Esophagus (tissue), 2 donors: ENCODE data around the gene NCAN. TPM values are rescaled to one million over a fixed set of nuclear protein-coding genes. Genes with fewer than 3 reads are reported as not detected.
A peak's percentile ranks its signal among the peaks of the same experiment; 100 is the strongest.

ENCODE experiments used
- H3K27ac ChIP-seq, 2 donors: one replicate each; pipeline ENCODE4 v1.5.1; 2013; ENCODE audit warnings: low read depth in 2 of 2, mild to moderate bottlenecking in 2 of 2, inconsistent platforms in 1 of 2, low read length in 1 of 2, moderate library complexity in 1 of 2
- H3K27me3 ChIP-seq, 2 donors: one replicate each; pipeline ENCODE4 v1.6.1; 2013; ENCODE audit warnings: low read length in 2 of 2, control low read depth in 1 of 2, mild to moderate bottlenecking in 1 of 2; ENCODE audit not compliant: insufficient read depth in 2 of 2, control insufficient read depth in 1 of 2
- H3K36me3 ChIP-seq, 2 donors: one replicate each; pipeline ENCODE4 v1.6.1; 2013; ENCODE audit warnings: low read length in 1 of 2; ENCODE audit not compliant: control insufficient read depth in 2 of 2, insufficient read depth in 2 of 2
- H3K4me1 ChIP-seq, 2 donors: one replicate each; pipeline ENCODE4 v1.6.1; 2013; ENCODE audit warnings: low read length in 1 of 2; ENCODE audit not compliant: control insufficient read depth in 2 of 2, insufficient read depth in 2 of 2
- H3K4me3 ChIP-seq, 2 donors: one replicate each; pipeline ENCODE4 v1.5.1; 2013; ENCODE audit warnings: low read length in 2 of 2, mild to moderate bottlenecking in 2 of 2, low read depth in 1 of 2, moderate library complexity in 1 of 2
- H3K9me3 ChIP-seq, 2 donors: one replicate each; pipeline ENCODE4 v1.6.1; 2013; ENCODE audit warnings: mild to moderate bottlenecking in 2 of 2, low read depth in 1 of 2, low read length in 1 of 2, moderate library complexity in 1 of 2; ENCODE audit not compliant: control insufficient read depth in 2 of 2, insufficient read depth in 1 of 2
- WGBS, 2 donors: extraction: QIAGEN DNeasy Blood & Tissue Kit; methylation state at CpG; one replicate each; pipeline ENCODE4 v1.1.7; 2013; 5-methylcytosine and 5-hydroxymethylcytosine counted together
- polyA plus RNA-seq, 2 donors: library from polyadenylated mRNA; stranded (reverse); fragments of 200-250 nt; gene quantifications; one replicate each; pipeline ENCODE4 v1.2.3, GENCODE V29; 2013
- donor health status: healthy with polysubstance abuse.
- donor health status: Bipolar disorder and iron deficiency.

Gene NCAN
- under 1 TPM; 0.01 to 0.02 TPM for polyA plus RNA-seq

- H3K36me3 ChIP-seq = no peaks in the 10 kb centered on the region
- peaks cover 0 to 9% of the 10 kb centered on the region in 2 donors for H3K9me3 ChIP-seq
- H3K4me3 ChIP-seq = no peak within 1 kb of the TSS
- no peak within 1 kb of the TSS for H3K27ac ChIP-seq
- WGBS, 2 donors = 9 to 11% methylated on average over 54 of the region's 54 CpGs
- peaks cover 0 to 2% of the 10 kb centered on the region in 2 donors for H3K4me1 ChIP-seq
- peaks cover 0 to 20% of the 10 kb centered on the region in 2 donors for H3K27me3 ChIP-seq
Measured at GRCh38 chr19:19211499-19212420, at the start of gene NCAN. TSS of gene NCAN (plus strand) at chr19:19211958. CDS start at chr19:19216954, 4,996 bp downstream.

GRCh38 chr19:19162495-19162894 lies 49.3 kb upstream of the NCAN start:
- WGBS, 2 donors = 88 to 89% methylated on average over 7 of the region's 7 CpGs
- Histone ChIP-seq H3K4me3 (no peak overlapping the region), H3K27ac (no peak overlapping the region), H3K9me3 (no peaks in the 10 kb centered on the region), H3K4me1 (no peaks in the 10 kb centered on the region), H3K27me3 (no peaks in the 10 kb centered on the region), H3K36me3 (no peaks in the 10 kb centered on the region)

- no peaks in the 10 kb centered on the region for H3K36me3 ChIP-seq
- no peaks in the 10 kb centered on the region for H3K9me3 ChIP-seq
- 94 to 98% methylated on average over 1 of the region's 1 CpG for WGBS, 2 donors
- H3K4me1 ChIP-seq = peaks cover 2 to 6% of the 10 kb centered on the region in 2 donors
- H3K4me3 ChIP-seq = no peak overlapping the region
- no peak overlapping the region for H3K27ac ChIP-seq
- H3K27me3 ChIP-seq = no peaks in the 10 kb centered on the region
Measured at GRCh38 chr19:19165396-19165795, 46.4 kb upstream of the NCAN start.

GRCh38 chr19:19167612-19168011 lies 44.1 kb upstream of the NCAN start:
- Histone ChIP-seq H3K27me3 (no peaks in the 10 kb centered on the region), H3K36me3 (no peaks in the 10 kb centered on the region), H3K27ac (no peak overlapping the region), H3K9me3 (no peaks in the 10 kb centered on the region), H3K4me1 (peaks cover 2 to 6% of the 10 kb centered on the region in 2 donors), H3K4me3 (no peak overlapping the region)
- 86 to 87% methylated on average over 3 of the region's 3 CpGs for WGBS, 2 donors

GRCh38 chr19:19169236-19170052 lies 42.3 kb upstream of the NCAN start:
- Histone ChIP-seq H3K27ac (no peak overlapping the region), H3K27me3 (no peaks in the 10 kb centered on the region), H3K4me1 (peaks cover 2 to 6% of the 10 kb centered on the region in 2 donors), H3K36me3 (no peaks in the 10 kb centered on the region), H3K4me3 (peak overlapping the region in 1 of 2 donors; percentile 12), H3K9me3 (no peaks in the 10 kb centered on the region)
- 75 to 81% methylated on average over 9 of the region's 9 CpGs for WGBS, 2 donors

- 15 to 16% methylated on average over 56 of the region's 56 CpGs for WGBS, 2 donors
- peak within 1 kb of the TSS in 1 of 2 donors; percentile 12 for H3K4me3 ChIP-seq
Measured at GRCh38 chr19:19170053-19170872, 41.5 kb upstream of the NCAN start, which contains the start of gene MEF2B. TSS of gene MEF2B (minus strand) at chr19:19170263. CDS start at chr19:19150735, 19,528 bp downstream.

GRCh38 chr19:19170873-19171672 lies 40.7 kb upstream of the NCAN start:
- no peak overlapping the region for H3K27ac ChIP-seq

More at GRCh38 chr19:19170053-19170872, 41.5 kb upstream of the NCAN start, which contains the start of gene MEF2B:
- H3K9me3 ChIP-seq = no peaks in the 10 kb centered on the region
- H3K4me1 ChIP-seq = peaks cover 2 to 6% of the 10 kb centered on the region in 2 donors
- H3K27me3 ChIP-seq = no peaks in the 10 kb centered on the region
- no peak within 1 kb of the TSS for H3K27ac ChIP-seq
- H3K36me3 ChIP-seq = no peaks in the 10 kb centered on the region

GRCh38 chr19:19171821-19172532 lies 39.8 kb upstream of the NCAN start:
- Histone ChIP-seq H3K4me3 (no peak overlapping the region), H3K9me3 (no peaks in the 10 kb centered on the region), H3K27me3 (no peaks in the 10 kb centered on the region), H3K4me1 (peaks cover 2 to 6% of the 10 kb centered on the region in 2 donors), H3K27ac (no peak overlapping the region), H3K36me3 (peaks cover 0 to 7% of the 10 kb centered on the region in 2 donors)
- WGBS, 2 donors = 58 to 73% methylated on average over 8 of the region's 8 CpGs

More at GRCh38 chr19:19170873-19171672, 40.7 kb upstream of the NCAN start:
- H3K4me1 ChIP-seq = peaks cover 2 to 6% of the 10 kb centered on the region in 2 donors
- H3K27me3 ChIP-seq = no peaks in the 10 kb centered on the region
- H3K4me3 ChIP-seq = no peak overlapping the region
- 81 to 83% methylated on average over 6 of the region's 6 CpGs for WGBS, 2 donors
- H3K36me3 ChIP-seq = peaks cover 0 to under 1% of the 10 kb centered on the region in 2 donors
- no peaks in the 10 kb centered on the region for H3K9me3 ChIP-seq
